Measurements from ENCODE around the gene GRAMD1B. TPM values are rescaled to one million over a fixed set of nuclear protein-coding genes. Genes with fewer than 3 reads are reported as not detected.

Gene GRAMD1B
- total RNA-seq, 4 donors from 2014 or later = 2.1 to 8.5 (median 7.0) TPM

- ATAC-seq (ENCODE audit: low FRiP score) (no peak), DNase-seq (ENCODE audit: low spot score) (no peak)
- TF ChIP-seq, protein P1, sequence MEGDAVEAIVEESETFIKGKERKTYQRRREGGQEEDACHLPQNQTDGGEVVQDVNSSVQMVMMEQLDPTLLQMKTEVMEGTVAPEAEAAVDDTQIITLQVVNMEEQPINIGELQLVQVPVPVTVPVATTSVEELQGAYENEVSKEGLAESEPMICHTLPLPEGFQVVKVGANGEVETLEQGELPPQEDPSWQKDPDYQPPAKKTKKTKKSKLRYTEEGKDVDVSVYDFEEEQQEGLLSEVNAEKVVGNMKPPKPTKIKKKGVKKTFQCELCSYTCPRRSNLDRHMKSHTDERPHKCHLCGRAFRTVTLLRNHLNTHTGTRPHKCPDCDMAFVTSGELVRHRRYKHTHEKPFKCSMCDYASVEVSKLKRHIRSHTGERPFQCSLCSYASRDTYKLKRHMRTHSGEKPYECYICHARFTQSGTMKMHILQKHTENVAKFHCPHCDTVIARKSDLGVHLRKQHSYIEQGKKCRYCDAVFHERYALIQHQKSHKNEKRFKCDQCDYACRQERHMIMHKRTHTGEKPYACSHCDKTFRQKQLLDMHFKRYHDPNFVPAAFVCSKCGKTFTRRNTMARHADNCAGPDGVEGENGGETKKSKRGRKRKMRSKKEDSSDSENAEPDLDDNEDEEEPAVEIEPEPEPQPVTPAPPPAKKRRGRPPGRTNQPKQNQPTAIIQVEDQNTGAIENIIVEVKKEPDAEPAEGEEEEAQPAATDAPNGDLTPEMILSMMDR (IDR thresholded peaks at IDR 0.05) = no peak
Measured at GRCh38 chr11:123645286-123645975, 215.4 kb downstream of the GRAMD1B start.

DNA sequence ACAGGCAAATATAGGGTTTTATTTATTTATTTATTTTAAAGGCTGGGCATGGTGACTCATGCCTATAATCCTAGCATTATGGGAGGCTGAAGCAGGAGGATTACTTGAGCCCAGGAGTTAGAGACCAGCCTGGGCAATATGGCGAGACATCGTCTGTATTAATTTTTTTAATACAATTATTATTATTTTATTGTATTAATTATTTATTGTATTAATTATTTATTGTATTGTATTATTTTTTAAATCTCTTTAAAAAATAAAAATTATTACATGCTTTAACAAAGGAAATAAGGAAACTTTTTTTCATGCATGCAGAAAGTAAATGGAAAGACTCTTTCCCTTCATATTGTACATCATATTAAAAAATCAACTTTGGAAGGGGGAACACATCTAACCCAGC, 220.8 kb downstream of the GRAMD1B start:
- no peak for ATAC-seq (ENCODE audit: low FRiP score)
- TF ChIP-seq, protein P1 (IDR thresholded peaks at IDR 0.05) = no peak

GRCh38 chr11:123652599-123652998, 222.5 kb downstream of the GRAMD1B start:
- ATAC-seq (ENCODE audit: low FRiP score) = no peak
- TF ChIP-seq, protein P1 (IDR thresholded peaks at IDR 0.05) = no peak
- no peak for DNase-seq (ENCODE audit: low spot score)

More for the DNA sequence above, 220.8 kb downstream of the GRAMD1B start:
- DNase-seq (ENCODE audit: low spot score) = no peak

DNA sequence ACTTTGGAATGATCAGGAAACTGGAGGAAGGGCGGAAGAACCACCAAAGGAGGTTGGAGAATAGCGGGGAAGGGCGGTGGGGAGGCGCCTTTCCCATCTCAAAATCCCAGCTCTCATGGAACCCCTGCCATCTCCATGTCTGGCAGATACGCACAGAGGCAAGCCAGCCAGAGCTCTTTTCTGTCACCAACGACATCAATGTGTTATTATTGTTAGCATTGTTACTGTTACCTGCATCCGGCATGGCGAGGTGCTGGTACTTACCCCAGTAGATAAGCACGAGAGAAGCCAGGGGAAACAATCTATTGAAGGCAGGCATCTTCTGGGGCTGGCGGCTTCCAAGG, 223.4 kb downstream of the GRAMD1B start:
- ATAC-seq (ENCODE audit: low FRiP score) (no peak), DNase-seq (ENCODE audit: low spot score) (no peak)
- TF ChIP-seq, protein P1 (IDR thresholded peaks at IDR 0.05) = no peak

- TF ChIP-seq, protein P1 (IDR thresholded peaks at IDR 0.05) = no peak
- peak; percentile 84 for ATAC-seq (ENCODE audit: low FRiP score)
- no peak for DNase-seq (ENCODE audit: low spot score)
Measured at GRCh38 chr11:123653827-123654565, 223.9 kb downstream of the GRAMD1B start.

DNA sequence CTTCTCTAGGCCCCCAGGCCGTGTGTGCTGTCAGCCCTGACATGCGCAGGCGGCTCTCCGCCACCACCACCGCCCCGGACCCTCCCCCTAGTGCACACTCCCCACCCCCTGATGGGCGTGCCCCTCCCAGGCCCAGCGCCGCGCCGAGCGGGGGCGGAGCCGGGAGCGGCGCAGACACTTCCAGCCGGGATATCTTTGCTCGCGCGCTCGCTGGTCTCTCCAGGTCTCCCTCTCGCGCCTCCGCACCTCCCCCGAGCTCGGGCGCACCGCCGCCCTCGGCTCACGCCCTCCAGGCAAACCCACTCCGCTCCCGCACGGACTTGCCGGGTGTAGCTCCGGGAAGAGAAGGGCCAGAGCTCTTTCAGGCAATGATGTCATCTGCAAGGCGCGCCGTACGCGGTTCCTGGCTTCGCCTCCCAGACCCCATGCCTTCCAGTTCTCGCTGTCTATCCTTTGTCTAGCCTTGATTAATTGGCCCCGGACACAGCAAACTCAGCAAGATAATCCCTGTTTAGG, 224.6 kb downstream of the GRAMD1B start, which contains the start of gene SCN3B:
Gene SCN3B (minus strand): TSS at position 59 of the 516 bp plus-strand sequence. CDS start 823 bp downstream, outside the sequence.
- DNase-seq (ENCODE audit: low spot score) = no peak
- peak; percentile 87 for ATAC-seq (ENCODE audit: low FRiP score)
- TF ChIP-seq, protein P1 (IDR thresholded peaks at IDR 0.05) = no peak
